ENCODE results near the gene RBFA.

RBFA gene, protein sequence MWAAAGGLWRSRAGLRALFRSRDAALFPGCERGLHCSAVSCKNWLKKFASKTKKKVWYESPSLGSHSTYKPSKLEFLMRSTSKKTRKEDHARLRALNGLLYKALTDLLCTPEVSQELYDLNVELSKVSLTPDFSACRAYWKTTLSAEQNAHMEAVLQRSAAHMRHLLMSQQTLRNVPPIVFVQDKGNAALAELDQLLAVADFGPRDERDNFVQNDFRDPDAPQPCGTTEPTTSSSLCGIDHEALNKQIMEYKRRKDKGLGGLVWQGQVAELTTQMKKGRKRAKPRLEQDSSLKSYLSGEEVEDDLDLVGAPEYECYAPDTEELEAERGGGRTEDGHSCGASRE

GRCh38 chr18:80034068-80034851 is at the start of gene RBFA:
Gene RBFA (plus strand): TSS chr18:80034434. CDS start chr18:80034496, 62 bp downstream.
- DNase-seq (ENCODE audit: extremely low read depth, insufficient read length), result peak; percentile 98
- Histone ChIP-seq H3K4me3 (replicated peaks; ENCODE audit: low read depth, low read length) (peak within 1 kb of the TSS; percentile 86), H3K36me3 (ENCODE audit: control insufficient read depth, insufficient read depth, low read length) (peaks cover 7% of the 10 kb centered on the region), H3K27me3 (replicated peaks; ENCODE audit: control insufficient read depth, insufficient read depth, low read length) (no peaks in the 10 kb centered on the region)
- TF ChIP-seq CTCF (IDR thresholded peaks at IDR 0.05; ENCODE audit: insufficient read depth, low read length, poor library complexity, severe bottlenecking), result peak; percentile 41

DNA sequence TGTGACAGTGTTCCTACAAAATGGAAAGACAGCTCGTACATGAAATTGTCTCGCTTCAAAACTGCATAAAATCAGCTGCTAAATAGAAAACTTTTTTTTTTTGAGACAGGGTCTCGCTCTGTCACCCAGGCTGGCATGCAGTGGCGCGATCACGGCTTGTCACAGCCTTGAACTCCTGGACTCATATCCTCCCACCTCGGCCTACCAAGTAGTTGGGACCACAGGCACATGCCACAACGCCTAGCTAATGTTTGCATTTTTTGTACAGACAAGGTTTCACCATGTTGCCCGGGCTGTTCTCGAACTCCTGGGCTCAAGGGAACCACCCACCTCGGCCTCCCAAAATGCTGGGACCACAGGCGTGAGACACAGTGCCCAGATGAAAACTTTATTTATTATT is 49.1 kb upstream of the RBFA start:
- Histone ChIP-seq H3K36me3 (ENCODE audit: control insufficient read depth, insufficient read depth, low read length) (peaks cover 4% of the 10 kb centered on the region), H3K4me3 (replicated peaks; ENCODE audit: low read depth, low read length) (no peak overlapping the region), H3K27me3 (replicated peaks; ENCODE audit: control insufficient read depth, insufficient read depth, low read length) (no peaks in the 10 kb centered on the region)
- no peak for TF ChIP-seq CTCF (IDR thresholded peaks at IDR 0.05; ENCODE audit: insufficient read depth, low read length, poor library complexity, severe bottlenecking)
- no peak for DNase-seq (ENCODE audit: extremely low read depth, insufficient read length)

DNA sequence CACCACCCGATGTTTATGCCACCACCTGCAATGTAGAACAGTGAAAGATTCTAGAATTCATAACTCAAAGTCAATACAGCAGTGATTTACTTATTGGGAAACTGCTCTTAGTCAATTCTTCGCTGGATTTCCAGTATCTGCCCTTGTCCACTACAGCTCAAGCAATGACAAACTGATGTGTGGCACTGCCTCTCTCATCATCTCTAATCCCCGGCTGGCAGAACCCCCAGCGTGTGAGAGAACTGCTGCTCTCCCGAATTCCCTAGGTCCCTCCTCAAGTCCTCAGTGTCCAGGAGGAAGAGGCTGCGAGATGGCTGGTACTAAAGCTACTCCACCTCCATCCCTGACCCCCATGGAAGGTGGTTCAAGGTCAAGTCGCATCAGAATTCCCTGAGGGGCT is 47.5 kb upstream of the RBFA start:
- Histone ChIP-seq H3K4me3 (replicated peaks; ENCODE audit: low read depth, low read length) (peak overlapping the region; percentile 97), H3K36me3 (ENCODE audit: control insufficient read depth, insufficient read depth, low read length) (peaks cover 4% of the 10 kb centered on the region), H3K27me3 (replicated peaks; ENCODE audit: control insufficient read depth, insufficient read depth, low read length) (no peaks in the 10 kb centered on the region)
- no peak for TF ChIP-seq CTCF (IDR thresholded peaks at IDR 0.05; ENCODE audit: insufficient read depth, low read length, poor library complexity, severe bottlenecking)
- no peak for DNase-seq (ENCODE audit: extremely low read depth, insufficient read length)

DNA sequence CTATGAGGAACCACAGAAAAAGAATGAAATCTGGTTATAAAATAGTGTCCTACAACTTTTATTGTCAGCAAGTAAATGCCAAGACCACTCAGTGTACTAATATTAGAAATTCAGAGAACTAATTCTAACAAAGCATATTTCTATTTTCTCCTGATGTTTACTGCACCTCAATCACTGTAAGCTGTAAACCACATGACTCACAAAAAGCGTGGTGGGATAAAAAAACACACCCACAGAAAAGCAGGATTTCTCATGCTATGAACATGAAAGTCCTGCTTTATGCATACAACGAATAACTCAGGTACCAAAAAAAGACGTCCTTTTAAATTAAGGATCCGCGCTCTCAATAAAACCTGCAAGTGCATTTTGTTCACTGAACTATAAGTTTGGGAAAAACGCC is 46.7 kb upstream of the RBFA start:
- no peak for TF ChIP-seq CTCF (IDR thresholded peaks at IDR 0.05; ENCODE audit: insufficient read depth, low read length, poor library complexity, severe bottlenecking)
- DNase-seq (ENCODE audit: extremely low read depth, insufficient read length), result no peak
- peak overlapping the region; percentile 97 for H3K4me3 ChIP-seq (replicated peaks; ENCODE audit: low read depth, low read length)
- H3K36me3 ChIP-seq (ENCODE audit: control insufficient read depth, insufficient read depth, low read length), result peaks cover 4% of the 10 kb centered on the region
- no peaks in the 10 kb centered on the region for H3K27me3 ChIP-seq (replicated peaks; ENCODE audit: control insufficient read depth, insufficient read depth, low read length)

GRCh38 chr18:79988071-79988450 is 46.2 kb upstream of the RBFA start:
- TF ChIP-seq CTCF (IDR thresholded peaks at IDR 0.05; ENCODE audit: insufficient read depth, low read length, poor library complexity, severe bottlenecking), result peak; percentile 58
- Histone ChIP-seq H3K27me3 (replicated peaks; ENCODE audit: control insufficient read depth, insufficient read depth, low read length) (no peaks in the 10 kb centered on the region), H3K36me3 (ENCODE audit: control insufficient read depth, insufficient read depth, low read length) (peaks cover 4% of the 10 kb centered on the region), H3K4me3 (replicated peaks; ENCODE audit: low read depth, low read length) (peak overlapping the region; percentile 97)
- DNase-seq (ENCODE audit: extremely low read depth, insufficient read length), result no peak
